Renal cortex interstitium (tissue), 15 donors: ENCODE measurements around the gene DBX2. TPM values are rescaled to one million over a fixed set of nuclear protein-coding genes. Genes with fewer than 3 reads are reported as not detected.
"Not testable (repeated sequence)": the region's sequence is repeated elsewhere in the genome, so short reads cannot be mapped to it uniquely, and the experiment has no call there.

Source experiments
- DNase-seq, 11 donors: peaks; one replicate each; pipeline ENCODE4 v3.0.0-alpha.2; 2013; ENCODE audit warnings: low read depth in 9 of 11, low spot score in 4 of 11; ENCODE audit errors: extremely low read depth in 1 of 11
- long read RNA-seq, 16 experiments: transcript quantifications; one replicate each; lab custom pipeline, GENCODE V29; 2026
- polyA plus RNA-seq, 3 donors: library from polyadenylated mRNA; unstranded; fragments of 120-200 nt; gene quantifications; one replicate each; pipeline ENCODE4 v1.2.1, GENCODE V29; 2013; ENCODE audit not compliant: insufficient read length in 3 of 3

The DBX2 gene
- polyA plus RNA-seq: under 1 TPM in 2 of 3 donors, not detected in 1; 0.11 to 0.13 TPM
- long read RNA-seq, donor 1: 0 reads
- long read RNA-seq, donor 2: 0 reads
- long read RNA-seq, donor 3: 0 reads
- long read RNA-seq, donor 4: 0 reads
- long read RNA-seq, donor 5: 0 reads
- long read RNA-seq, donor 6: 0 reads
- long read RNA-seq, donor 7: 0 reads
- long read RNA-seq, donor 8: 0 reads
- long read RNA-seq, donor 9: 0 reads
- long read RNA-seq, donor 10: 0 reads
- long read RNA-seq, donor 11: 0 reads
- long read RNA-seq, donor 12: 0 reads
- long read RNA-seq, donor 13: 0 reads
- long read RNA-seq, donor 14: 0 reads
- long read RNA-seq, donor 15: 0 reads
- long read RNA-seq, donor 16, partial matches to known transcripts: 0 of 1 reads
- long read RNA-seq, donor 16, other reads (novel, unspliced or antisense): 0 of 1 reads

DNA sequence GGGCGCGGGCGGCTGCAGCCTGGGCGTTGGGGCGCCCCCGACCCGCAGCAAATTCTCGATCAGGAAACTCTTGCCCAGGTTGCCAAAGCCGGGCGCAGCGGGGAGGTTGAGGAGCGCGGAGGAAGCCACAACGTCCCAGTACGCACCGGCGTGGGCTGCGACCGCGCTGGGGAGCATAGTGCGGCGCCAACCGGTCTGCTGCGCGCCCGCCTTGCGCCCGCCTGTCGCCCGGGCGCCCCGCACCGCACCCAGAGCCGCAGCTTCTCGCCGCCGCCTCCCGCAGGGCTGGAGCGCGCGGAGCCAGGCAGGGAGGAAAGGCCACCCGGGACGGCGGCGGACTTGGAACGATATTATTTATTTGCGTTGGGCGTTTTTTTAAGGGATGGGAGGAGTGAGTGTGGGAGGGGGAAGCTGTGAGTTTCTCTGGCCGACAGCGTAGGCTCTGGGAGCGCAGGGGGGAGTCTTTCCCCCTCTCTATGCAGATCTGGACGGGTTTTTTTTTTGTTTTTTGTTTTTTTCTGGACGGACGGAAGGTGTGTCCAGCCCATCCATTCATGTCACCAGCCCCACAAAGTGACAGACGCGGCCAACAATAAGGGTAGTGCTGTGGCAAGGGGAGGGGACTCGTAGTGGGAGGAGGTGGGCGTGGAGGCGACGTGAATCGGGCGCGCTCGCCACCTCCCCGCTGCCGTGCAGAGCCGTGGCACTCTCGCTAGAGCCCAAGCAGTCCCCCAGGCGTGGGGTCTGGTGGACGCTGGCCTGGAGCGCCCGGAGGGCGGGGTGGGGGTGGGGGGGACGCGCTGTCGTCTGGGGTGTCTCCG, at the start of gene DBX2:
Gene DBX2 (minus strand): TSS at position 349 of the 821 bp plus-strand sequence. CDS start 172 bp downstream, at position 177.
- DNase-seq: peak in 1 of 11 donors; percentile 9

DNA sequence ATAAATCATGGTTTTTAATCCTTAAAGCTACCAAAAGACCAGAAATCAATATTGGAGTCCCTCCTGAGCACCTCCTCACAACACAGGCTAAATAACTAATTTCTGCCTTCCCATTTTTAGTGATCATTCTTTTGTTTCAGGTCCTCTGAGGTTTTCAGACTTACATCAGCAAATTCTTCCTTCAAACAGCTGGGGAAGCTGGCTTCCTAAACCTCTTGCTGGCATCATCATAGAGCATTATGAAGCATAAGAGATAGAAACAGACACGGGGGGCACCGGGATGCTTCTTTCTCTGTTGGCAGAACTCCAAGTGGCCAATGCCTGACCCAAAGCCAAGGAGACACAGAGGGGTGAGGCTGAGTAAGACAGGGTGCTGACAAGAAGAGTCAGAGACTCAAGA, 47.9 kb upstream of the DBX2 start:
- DNase-seq: no peak

DNA sequence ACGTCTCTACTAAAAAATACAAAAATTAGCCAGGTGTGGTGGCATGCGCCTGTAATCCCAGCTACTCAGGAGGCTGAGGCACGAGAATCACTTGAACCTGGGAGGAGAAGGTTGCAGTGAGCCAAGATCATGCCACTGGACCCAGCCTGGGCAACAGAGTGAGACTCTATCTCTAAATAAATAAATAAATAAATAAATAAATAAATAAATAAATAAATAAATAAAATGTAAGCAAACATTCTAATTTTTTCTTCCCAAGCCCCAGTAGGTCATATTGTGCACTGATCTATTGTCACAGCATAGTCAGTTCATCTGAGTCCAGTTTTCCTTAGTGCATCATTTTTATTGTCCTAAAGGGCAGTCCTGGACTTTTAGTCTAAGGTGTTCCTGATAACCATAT, 44.5 kb upstream of the DBX2 start:
- not testable (repeated sequence) for DNase-seq

DNA sequence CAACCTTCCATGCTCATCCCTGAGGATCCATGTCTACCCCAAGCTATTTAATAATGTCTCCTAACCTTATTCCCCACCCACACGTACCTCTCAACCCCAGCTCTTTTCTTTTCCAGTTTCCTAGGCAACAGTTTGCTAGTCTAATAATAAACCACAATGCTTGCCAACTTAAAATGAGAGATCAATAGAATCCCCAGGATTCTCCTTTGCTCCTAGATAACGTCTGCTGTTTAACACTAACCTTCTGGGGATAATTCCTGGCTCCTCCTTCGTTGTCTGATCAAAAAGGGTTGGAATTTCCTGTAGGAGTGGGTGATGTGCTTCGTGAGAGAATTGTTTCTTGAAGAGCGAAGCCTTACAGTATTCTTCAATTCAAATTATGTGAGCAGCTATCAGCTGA, 42.2 kb upstream of the DBX2 start:
- DNase-seq: no peak

DNA sequence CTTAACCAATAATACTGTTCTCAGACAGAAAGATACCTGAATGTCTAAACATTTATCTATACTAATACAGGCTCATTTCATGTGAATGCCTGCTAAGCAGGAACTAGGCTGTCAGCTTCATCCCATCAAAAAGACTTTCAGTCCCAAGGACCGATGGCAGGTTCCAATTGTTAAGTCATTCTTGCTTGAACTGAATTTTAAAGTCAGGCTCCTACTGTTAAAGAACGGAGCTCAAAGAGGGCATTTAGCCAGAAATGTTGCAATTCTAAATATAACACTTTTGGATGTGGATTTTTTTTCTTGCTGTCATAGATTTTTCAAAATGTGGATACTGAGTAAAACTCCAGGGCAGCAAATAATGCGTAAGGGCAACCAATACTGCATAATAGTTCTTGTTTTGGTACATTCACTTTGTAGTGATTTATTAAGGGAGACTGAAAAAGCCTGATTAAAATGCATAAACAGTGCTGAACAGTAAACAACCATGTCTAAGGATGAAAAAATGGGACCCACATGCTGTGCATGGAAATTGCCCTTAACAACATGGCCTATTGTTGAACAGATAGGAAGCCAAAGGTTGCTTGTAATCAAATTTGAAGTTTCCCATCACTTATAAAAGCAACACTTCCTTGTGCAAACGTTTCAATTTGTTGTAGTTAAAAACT, 38.6 kb upstream of the DBX2 start:
- DNase-seq: no peak

DNA sequence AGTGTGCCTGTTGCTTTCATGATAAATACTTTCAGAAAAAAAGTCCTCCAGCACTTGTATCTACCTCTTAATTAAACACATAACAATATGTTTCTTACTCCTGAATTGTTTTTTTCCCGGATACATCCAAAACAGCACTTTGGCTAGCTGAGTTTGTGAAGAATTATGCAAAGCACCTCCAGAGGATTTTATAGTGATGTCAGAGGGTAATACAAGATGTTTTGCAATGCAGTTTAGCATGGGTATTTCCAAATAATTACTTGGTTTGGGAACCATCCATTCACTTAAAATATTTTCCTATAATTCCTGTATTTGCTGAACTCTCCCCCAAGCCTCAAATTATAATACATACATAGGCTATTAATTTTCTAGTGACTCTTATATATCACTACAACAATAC, 37.7 kb upstream of the DBX2 start:
- DNase-seq: no peak

DNA sequence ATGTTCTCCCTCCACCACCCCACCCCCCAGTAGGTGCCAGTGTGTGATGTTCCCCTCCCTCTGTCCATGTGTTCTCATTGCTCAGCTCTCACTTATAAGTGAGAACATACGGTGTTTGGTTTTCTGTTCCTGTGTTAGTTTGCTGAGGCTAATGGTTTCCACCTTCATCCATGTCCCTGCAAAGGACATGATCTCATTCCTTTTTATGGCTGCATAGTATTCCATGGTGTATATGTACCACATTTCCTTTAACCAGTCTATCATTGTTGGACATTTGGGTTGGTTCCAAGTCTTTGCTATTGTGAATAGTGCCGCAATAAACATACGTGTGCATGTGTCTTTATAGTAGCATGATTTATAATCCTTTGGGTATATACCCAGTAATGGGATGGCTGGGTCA, 33.3 kb upstream of the DBX2 start:
- DNase-seq: not testable (repeated sequence)

DNA sequence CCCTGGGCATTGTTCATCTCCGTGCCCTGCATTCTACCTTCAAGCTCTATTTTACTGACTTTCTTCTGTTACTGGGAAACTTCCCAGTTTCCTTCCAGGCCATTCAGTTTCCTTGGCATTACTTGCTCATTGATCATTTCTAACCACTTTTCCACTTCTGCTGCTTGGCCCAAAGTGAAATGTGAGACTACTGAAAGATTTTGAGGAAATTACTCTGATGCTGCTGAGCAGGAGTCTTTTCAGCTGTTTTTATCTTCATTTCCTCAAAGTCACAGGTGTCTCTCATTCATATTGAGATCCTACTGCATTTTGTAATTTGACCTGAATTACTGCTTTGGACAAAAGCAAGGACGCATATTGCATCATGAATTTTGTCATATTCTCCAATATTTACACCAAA, 26.4 kb upstream of the DBX2 start:
- DNase-seq: no peak

DNA sequence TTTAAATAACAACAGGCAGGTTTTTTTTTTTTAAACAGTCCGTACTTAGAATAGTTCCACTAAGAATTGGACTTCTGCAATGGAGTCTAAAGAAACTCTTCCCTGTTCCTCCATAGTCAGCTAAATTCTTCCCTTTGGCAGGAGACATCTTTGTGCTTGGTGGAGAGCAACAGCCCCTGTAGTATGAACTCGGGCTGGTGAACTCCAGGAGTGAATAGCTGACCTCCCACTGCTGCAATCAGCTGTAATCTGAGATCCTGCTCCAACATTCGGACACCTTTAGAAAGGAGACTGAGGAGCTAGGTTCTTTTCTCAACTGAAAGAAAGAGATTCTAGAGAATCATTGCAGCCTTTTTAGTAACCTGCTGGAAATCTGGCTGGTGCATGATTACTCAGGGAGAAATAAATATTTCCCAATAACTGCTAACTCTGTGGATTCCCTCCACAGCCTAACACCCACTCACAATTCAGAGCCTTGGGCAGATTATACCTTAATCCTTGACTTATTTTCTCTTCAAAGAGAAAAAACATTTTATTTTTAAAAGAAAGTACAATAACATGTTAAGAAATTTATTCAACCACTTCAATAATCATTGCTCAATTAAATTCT, 25.6 kb upstream of the DBX2 start:
- no peak for DNase-seq

DNA sequence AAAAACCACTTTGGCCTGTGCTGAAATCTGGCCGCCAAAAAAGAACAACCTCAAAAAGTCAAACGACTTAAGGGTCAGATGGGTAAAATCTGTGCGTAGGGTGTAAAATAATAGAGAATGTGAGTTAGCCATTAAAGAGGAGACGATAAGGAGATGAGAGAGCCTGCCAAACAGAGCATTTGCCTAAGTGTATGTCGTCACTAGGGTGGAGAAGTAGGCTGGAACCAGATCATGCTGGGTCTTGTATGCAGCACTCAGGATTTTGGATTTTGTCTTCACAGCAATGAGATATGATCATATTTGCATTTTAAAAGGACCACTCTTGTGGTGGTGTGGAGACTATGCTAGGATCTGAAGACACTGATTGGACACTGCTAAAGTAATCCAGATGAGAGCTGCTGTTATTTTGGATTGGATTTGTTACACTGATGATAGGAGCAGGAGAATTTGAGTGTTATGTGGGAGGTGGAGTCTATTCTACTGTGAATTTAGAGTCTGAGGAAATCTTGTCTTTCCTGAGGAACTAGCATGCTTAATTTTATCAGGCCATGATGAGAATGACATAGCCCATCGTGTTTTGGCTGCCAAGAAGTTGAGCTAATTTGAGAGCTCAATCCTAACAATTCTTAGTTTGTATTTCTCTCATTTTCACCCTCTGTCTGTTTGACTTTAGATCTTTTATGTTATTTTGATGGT, 24.8 kb upstream of the DBX2 start:
- DNase-seq: no peak

DNA sequence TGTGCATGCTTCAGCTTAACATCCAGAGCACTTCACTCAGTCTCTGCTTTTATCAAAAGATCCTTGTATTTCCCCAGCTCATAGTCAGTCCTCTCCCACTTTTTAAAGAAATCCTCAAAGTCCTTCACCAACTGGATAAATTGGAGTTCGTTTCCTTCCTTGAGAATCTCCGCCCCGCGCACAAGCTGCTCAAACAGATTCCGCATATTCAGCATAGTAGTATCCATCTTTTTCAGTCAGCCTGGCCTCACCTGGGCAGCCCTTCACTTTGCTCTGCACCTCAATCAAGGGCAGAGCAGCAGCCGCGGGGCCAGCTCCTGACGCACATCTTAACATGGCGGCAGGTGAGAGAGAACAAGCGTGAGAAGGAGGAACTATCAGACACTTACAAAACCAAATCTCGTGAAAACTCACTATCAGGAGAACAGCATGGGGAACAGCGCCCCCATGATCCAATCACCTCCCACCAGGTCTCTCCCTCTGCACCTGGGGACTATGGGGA, 14.3 kb upstream of the DBX2 start:
- no peak for DNase-seq

DNA sequence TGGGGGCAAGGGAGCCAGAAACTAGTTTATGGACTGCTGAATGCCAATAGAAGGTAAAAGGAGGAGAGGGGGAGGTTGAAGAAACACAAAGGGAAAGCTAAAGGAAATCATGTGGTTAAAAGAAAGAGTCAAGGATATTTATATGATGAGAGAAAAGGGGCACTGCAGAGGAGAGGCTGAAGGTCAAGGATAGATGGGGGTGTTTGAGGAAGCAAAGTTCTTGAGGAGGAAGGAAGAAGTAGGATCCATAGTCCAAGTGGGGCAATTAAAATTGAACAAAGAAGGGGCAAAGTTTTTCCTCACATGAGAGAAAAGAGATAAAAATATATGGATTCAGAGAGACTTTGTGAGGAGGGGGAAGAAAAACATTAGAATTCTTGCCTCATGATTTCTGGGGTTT, 10.1 kb upstream of the DBX2 start:
- DNase-seq: no peak

DNA sequence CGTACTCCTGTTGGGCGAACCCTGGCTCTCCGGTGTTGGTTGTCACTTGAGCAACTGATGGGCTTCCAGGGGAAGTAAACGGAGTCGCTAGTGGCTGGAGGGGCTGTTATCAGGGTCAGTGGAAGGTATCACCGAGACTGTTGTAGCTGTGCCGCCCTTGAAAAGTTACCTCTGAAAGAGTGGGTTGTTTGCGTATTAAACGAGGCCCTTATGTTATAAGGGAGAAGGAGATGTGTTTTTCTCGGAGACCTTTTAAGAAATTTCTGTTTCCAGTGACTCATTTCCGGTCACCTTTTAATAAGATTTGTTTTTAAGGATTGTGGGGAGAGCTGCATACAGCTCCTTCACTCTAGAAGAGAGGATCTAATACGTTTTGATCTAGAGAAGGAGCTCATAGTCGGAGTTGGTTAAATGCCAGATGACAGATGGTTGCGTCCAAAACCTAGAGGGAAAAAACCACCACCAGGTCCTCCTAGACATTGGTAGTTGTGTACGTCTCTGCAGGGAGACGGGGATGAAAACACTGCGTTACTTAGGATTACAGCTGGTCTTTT, 750 bp upstream of the DBX2 start:
- no peak for DNase-seq

DNA sequence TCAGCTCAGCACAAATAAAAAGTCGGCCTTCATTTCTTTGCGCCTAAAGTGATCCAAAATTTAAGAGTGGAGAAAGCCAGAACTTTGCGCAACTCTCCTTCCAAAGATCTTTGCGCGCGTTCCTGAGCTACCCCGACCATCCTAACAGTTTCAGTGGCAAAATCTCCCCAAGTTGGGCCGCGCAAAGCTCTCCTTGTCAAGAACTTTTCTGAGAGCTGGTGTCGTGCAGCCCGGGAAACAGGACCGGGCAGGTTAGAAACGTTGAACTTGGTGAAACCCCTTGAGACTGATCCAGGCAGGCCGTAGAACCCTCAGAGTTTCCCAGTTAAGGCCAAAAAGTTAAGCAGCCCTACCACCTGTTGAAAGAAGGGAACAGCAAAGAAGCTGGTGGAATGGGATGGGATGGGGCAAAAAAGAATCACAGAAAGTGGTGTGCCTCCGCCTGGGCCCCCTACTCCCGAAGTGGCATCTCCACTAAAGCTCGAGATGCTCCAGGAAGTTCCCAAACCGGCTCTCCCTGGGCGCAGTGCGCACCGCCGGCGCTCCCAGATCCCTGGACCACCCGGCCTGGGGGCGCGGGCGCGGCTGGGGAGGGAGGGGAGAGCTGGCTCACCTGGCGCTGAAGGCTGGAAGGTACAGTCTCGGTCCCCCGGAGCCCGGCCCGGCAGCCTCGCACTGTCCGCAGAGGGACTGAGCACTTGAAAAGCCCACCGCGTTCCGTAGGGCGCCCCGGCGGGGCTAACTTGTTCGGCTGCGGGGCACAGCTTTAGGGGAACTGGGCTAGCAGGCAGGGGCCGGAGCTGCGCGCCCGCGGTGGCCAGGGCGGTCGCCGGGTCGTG, 768 bp downstream of the DBX2 start:
- peak in 1 of 11 donors; percentile 4 for DNase-seq

DNA sequence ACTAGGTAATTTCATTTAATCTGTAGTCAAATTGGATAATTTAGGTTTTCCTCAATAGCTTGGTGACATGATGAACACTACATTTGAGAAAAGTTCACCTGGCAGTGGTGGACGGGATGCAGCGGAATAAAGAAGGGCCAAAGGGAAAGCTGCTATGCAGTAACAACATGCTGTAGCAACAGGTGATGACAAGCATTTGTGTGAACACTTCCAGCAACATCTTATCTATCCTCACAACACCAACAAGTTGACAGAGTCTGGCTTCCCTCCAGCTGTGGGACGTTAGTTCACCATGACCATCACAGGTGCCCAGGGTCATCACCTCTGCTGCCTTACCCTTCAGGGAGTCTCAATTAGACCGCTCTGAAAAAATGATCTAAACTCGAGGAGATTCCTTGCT, 8.3 kb downstream of the DBX2 start:
- no peak for DNase-seq

DNA sequence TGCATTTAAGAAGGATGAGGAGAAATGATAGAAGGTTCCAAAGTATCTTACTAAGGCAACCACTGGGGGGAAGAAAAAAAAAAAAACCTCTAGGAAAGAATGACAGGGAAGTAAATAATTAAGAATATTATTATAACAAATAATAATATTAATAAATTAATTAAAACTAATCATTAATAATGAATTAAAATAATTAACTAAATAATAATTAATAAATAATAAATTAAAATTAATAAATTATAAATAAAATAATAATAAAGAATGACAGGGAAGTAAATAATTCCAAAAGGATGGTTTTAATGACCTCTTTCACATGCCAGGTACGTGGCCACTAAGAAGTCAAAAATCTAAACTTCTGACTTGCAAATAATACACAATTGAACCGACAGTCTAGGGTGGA, 9.9 kb downstream of the DBX2 start:
- DNase-seq: no peak

DNA sequence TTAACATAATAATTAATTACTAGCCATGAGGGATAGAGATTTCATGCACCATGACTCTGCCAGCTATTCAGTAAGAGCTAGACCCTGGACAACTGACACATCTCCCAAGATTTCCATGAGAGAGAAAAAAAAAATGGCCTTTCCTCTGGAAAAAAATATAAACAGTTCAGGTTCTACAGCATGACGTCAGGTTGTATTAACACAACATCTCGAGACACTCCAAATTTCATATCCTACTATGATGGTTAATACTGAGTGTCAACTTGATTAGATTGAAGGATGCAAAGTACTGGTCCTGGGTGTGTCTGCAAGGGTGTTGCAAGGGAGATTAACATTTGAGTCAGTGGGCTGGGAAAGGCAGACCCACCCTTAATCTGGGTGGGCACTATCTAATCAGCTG, 11.1 kb downstream of the DBX2 start:
- DNase-seq: no peak
